ENCODE measurements around the gene CAPN14.

DNA sequence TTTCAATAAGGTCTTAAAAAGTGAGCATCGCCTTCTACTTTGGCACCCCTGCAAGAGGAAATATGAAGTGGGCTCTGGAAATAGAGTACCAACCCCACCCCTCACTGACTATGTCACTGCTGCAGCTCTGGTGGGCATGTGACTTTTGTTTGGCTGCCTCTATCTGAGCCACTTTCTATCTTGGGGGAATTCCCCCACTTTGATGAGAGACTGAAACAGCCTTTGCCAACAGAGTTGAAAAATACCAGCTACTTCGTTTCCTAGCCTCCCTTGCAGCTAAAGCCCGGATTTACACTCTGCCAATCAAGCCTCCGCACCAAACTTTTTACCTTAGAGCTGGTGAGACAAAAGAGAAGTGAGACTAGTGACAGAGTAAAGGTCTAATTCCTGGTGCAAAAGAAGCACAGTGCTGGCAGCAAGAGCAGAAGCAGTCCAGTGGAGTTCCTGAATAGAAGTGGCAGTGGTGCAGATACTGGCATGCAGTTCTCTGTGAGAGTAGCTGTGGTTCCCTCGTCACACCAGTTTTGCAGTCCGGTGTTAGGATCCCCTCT lies 67.1 kb downstream of the CAPN14 start:
- TF ChIP-seq, protein P1, sequence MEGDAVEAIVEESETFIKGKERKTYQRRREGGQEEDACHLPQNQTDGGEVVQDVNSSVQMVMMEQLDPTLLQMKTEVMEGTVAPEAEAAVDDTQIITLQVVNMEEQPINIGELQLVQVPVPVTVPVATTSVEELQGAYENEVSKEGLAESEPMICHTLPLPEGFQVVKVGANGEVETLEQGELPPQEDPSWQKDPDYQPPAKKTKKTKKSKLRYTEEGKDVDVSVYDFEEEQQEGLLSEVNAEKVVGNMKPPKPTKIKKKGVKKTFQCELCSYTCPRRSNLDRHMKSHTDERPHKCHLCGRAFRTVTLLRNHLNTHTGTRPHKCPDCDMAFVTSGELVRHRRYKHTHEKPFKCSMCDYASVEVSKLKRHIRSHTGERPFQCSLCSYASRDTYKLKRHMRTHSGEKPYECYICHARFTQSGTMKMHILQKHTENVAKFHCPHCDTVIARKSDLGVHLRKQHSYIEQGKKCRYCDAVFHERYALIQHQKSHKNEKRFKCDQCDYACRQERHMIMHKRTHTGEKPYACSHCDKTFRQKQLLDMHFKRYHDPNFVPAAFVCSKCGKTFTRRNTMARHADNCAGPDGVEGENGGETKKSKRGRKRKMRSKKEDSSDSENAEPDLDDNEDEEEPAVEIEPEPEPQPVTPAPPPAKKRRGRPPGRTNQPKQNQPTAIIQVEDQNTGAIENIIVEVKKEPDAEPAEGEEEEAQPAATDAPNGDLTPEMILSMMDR (conservative IDR thresholded peaks at IDR 0.05 in 1 of 2, IDR thresholded peaks at IDR 0.05 in 1 of 2; ENCODE audit: extremely low read depth in 1 of 2, insufficient read depth in 1 of 2, low read depth in 1 of 2, low read length in 2 of 2), result no peak
- TF ChIP-seq EZH2 (IDR thresholded peaks at IDR 0.05; ENCODE audit: borderline replicate concordance, low read length), result no peak

Measured in mammary epithelial cell (primary cell).